Measurements from ENCODE around the gene ADH6.
"Not testable (repeated sequence)": the region's sequence is repeated elsewhere in the genome, so short reads cannot be mapped to it uniquely, and the experiment has no call there.

Gene ADH6

GRCh38 chr4:99189900-99190299 lies 29.1 kb downstream of the ADH6 start:
- DNase-seq: not testable (repeated sequence)

GRCh38 chr4:99186029-99186428 lies 33.0 kb downstream of the ADH6 start:
- no peak for DNase-seq

DNA sequence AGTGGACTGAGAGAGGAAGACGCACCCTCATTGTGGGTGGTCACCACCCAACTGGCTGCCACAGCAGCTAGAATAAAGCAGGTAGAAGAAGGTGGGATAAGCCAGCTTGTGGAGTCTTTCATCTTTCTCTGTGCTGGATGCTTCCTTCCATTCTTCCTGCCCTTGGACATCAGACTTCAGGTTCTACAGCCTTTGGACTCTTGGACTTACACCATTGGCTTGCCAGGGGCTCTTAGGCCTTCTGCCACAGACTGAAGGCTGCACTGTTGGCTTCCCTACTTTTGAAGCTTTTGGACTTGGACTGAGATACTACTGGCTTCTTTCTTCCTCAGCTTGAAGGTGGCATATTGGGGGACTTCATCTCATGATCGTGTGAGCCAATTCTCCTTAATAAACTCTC lies 33.5 kb downstream of the ADH6 start:
- DNase-seq: no peak

GRCh38 chr4:99180382-99181070 lies 38.5 kb downstream of the ADH6 start:
- DNase-seq: no peak

GRCh38 chr4:99179626-99180025 lies 39.4 kb downstream of the ADH6 start:
- no peak for DNase-seq

DNA sequence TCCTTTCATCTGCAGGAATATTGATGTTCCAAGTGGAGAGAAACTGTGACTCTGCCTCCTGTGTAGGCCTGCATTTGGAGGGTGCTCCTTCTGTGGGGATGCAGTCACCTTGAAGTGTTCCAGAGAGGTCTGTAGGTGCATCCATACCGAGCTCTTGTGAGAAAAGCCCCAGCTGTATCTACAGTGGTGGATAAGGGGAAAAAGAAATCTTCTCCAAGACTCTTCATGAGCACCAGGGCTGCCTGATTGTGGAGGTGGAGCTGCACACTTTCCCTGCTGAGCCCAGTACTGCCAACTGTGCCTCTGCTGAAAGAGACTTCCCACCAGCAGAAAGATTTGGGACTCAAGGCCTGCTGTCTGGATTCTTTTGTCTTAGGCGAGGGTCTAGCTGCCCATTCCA lies 39.9 kb downstream of the ADH6 start:
- DNase-seq: no peak

- no peak for DNase-seq
These were observed 52.5 kb downstream of the ADH6 start for GRCh38 chr4:99166544-99166943.

- no peak for DNase-seq
These were observed 53.1 kb downstream of the ADH6 start for GRCh38 chr4:99165978-99166377.

- no peak for DNase-seq
These were observed 57.5 kb downstream of the ADH6 start for GRCh38 chr4:99161373-99162099.

- no peak for DNase-seq
These were observed 59.3 kb downstream of the ADH6 start for GRCh38 chr4:99159699-99160098.

DNA sequence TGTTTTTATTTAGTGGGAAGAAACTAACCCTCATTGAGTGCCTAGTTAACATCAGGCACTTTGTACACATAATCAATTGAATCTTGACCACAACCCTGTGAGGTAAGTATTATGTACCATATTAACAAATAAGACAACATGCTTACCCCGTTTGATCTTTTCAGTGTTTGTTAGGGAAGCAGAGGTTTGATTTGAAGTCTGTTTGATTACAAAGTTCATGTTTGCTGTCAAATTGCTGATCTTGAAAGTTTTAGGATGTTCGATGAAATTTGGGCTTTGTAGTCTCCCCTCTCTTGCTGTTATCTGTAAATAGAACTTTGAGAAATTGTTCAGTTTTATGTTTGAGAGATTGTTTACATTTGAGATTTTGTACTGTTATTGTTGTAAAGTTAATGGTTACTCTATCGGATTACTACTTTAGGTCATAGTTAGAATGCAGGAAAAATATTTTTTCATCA lies 61.5 kb downstream of the ADH6 start:
- DNase-seq: no peak

DNA sequence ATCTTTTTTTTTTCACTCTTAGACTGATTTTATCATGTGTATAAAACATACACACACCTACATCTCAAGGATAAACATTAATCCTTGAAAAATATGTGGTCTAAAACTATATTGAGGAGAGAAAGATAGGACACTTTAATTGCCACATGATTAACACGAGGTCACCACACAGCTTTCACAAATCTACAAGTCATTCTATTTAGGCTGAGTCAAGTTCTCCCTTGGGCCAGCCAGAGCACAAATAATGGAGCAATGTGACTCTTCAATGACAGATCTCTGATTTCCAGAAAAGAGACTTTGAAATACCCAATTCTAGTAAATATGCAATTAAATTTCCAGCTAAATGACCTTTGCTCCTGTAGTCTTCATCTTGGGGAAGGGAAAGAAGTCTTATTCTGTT lies 62.1 kb downstream of the ADH6 start:
- DNase-seq: no peak

- no peak for DNase-seq
These were observed 64.2 kb downstream of the ADH6 start for GRCh38 chr4:99154658-99155342.

All from NCI-H1092 (cell line).